ENCODE results near the gene IARS1.

Gene IARS1

GRCh38 chr9:92327283-92327850 is 33.9 kb upstream of the IARS1 start:
- no peak for DNase-seq (ENCODE audit: low spot score)
- no peak for TF ChIP-seq CTCF (IDR thresholded peaks at IDR 0.05; ENCODE audit: extremely low read depth, missing control alignments)

GRCh38 chr9:92325991-92326500 is 32.5 kb upstream of the IARS1 start:
- no peak for TF ChIP-seq CTCF (IDR thresholded peaks at IDR 0.05; ENCODE audit: extremely low read depth, missing control alignments)
- DNase-seq (ENCODE audit: low spot score): peak; percentile 27

GRCh38 chr9:92325269-92325990 is 31.9 kb upstream of the IARS1 start, which contains the start of the genes CENPP and NOL8:
CENPP (plus strand) TSS chr9:92325953.
NOL8 (minus strand) TSS chr9:92325350; CDS start chr9:92324161, 1,189 bp downstream.
- no peak for TF ChIP-seq CTCF (IDR thresholded peaks at IDR 0.05; ENCODE audit: extremely low read depth, missing control alignments)
- peak; percentile 91 for DNase-seq (ENCODE audit: low spot score)

GRCh38 chr9:92324889-92325268 is 31.4 kb upstream of the IARS1 start:
- no peak for DNase-seq (ENCODE audit: low spot score)
- no peak for TF ChIP-seq CTCF (IDR thresholded peaks at IDR 0.05; ENCODE audit: extremely low read depth, missing control alignments)

GRCh38 chr9:92324431-92324830 is 30.9 kb upstream of the IARS1 start:
- TF ChIP-seq CTCF (IDR thresholded peaks at IDR 0.05; ENCODE audit: extremely low read depth, missing control alignments): no peak
- no peak for DNase-seq (ENCODE audit: low spot score)

GRCh38 chr9:92315456-92315855 is 22.0 kb upstream of the IARS1 start:
- no peak for TF ChIP-seq CTCF (IDR thresholded peaks at IDR 0.05; ENCODE audit: extremely low read depth, missing control alignments)
- DNase-seq (ENCODE audit: low spot score): no peak

- no peak for TF ChIP-seq CTCF (IDR thresholded peaks at IDR 0.05; ENCODE audit: extremely low read depth, missing control alignments)
- DNase-seq (ENCODE audit: low spot score): no peak
Measured at GRCh38 chr9:92313624-92314012, 20.1 kb upstream of the IARS1 start.

All from GM20000 (cell line).